SK-N-SH (cell line): ENCODE measurements around the gene SMYD3. TPM values are rescaled to one million over a fixed set of nuclear protein-coding genes. Genes with fewer than 3 reads are reported as not detected.

Experiments
- CTCF ChIA-PET: fragments of 300-600, 350-600 bp; formaldehyde crosslinking; extraction: SDS; loops from one replicate; lab custom pipeline; 2021; lab: Yijun Ruan, JAX
- POLR2A ChIA-PET: fragments of 350-600 bp; sonication (Branson Sonifier 250); formaldehyde crosslinking; extraction: SDS; loops from one replicate; lab custom pipeline; 2020; ENCODE audit warnings: antibody characterized with exemption, inconsistent platforms; lab: Yijun Ruan, JAX
- DNase-seq: peaks from one replicate; pipeline ENCODE4 v3.0.0; 2012
- H2AFZ ChIP-seq: fragments of 200-600 bp; sonication (generic); 2 replicates; pipeline ENCODE4 v1.8.1; 2016; ENCODE audit warnings: antibody characterized with exemption, mild to moderate bottlenecking, low read depth
- H3F3A ChIP-seq: fragments of 200-600 bp; sonication (generic); replicated peaks from 2 replicates; pipeline ENCODE3; 2016; ENCODE audit warnings: antibody characterized with exemption, mild to moderate bottlenecking; ENCODE audit not compliant: insufficient read depth
- H3K27ac ChIP-seq, 2 experiments: fragments of 200-500 bp in 1 of 2; fragments of 200-600 bp in 1 of 2; sonication (Bioruptor generic) in 1 of 2; sonication (generic), shearing (Covaris generic) in 1 of 2; 2 replicates each; pipeline versions ENCODE4 v1.5.1 to v1.6.1; 2014 to 2016; ENCODE audit warnings: low read depth in 2 of 2, inconsistent platforms in 1 of 2, low read length in 1 of 2, mild to moderate bottlenecking in 1 of 2, mixed read lengths in 1 of 2
- H3K27me3 ChIP-seq: fragments of 200-600 bp; sonication (generic), shearing (Covaris generic); 2 replicates; pipeline ENCODE4 v1.6.1; 2016; ENCODE audit warnings: mixed run types; ENCODE audit not compliant: insufficient read depth
- H3K36me3 ChIP-seq, 2 experiments: fragments of 200-500 bp in 1 of 2; fragments of 200-600 bp in 1 of 2; sonication (Bioruptor generic) in 1 of 2; sonication (generic) in 1 of 2; replicated peaks in 1 of 2; 2 replicates each; pipeline versions ENCODE3 to v1.5.1; 2014 to 2016; ENCODE audit warnings: low read length in 1 of 2, mild to moderate bottlenecking in 1 of 2; ENCODE audit not compliant: insufficient read depth in 2 of 2, control insufficient read depth in 1 of 2
- H3K4me1 ChIP-seq, 2 experiments: fragments of 200-500 bp in 1 of 2; fragments of 200-600 bp in 1 of 2; sonication (Bioruptor generic) in 1 of 2; sonication (generic), shearing (Covaris generic) in 1 of 2; 2 replicates each; pipeline versions ENCODE4 v1.5.1 to v1.6.1; 2014 to 2016; ENCODE audit warnings: low read depth in 1 of 2, low read length in 1 of 2, mixed run types in 1 of 2; ENCODE audit not compliant: insufficient read depth in 2 of 2, control insufficient read depth in 1 of 2
- H3K4me2 ChIP-seq: fragments of 200-600 bp; sonication (generic), shearing (Covaris generic); 2 replicates; pipeline ENCODE4 v1.6.1; 2017; ENCODE audit warnings: mixed run types
- H3K4me3 ChIP-seq, 2 experiments: fragments of 200-500 bp in 1 of 2; fragments of 200-600 bp in 1 of 2; sonication (Bioruptor generic) in 1 of 2; sonication (generic), shearing (Covaris generic) in 1 of 2; 2 replicates each; pipeline versions ENCODE4 v1.5.1 to v1.8.1; 2014 to 2016; ENCODE audit warnings: low read depth in 2 of 2, inconsistent platforms in 1 of 2, low read length in 1 of 2, mild to moderate bottlenecking in 1 of 2, mixed read lengths in 1 of 2, moderate library complexity in 1 of 2
- H3K79me2 ChIP-seq: fragments of 200-600 bp; sonication (generic); 2 replicates; pipeline ENCODE4 v1.8.1; 2017; ENCODE audit warnings: mild to moderate bottlenecking; ENCODE audit not compliant: insufficient read depth
- H3K9ac ChIP-seq: fragments of 200-600 bp; sonication (generic); 2 replicates; pipeline ENCODE4 v1.6.1; 2017; ENCODE audit warnings: mixed run types
- H3K9me2 ChIP-seq: fragments of 200-600 bp; sonication (generic); 2 replicates; pipeline ENCODE4 v1.6.1; 2017; ENCODE audit warnings: mixed run types
- H3K9me3 ChIP-seq: fragments of 200-600 bp; sonication (generic); 2 replicates; pipeline ENCODE4 v1.6.1; 2017; ENCODE audit warnings: mixed run types, mild to moderate bottlenecking, moderate library complexity
- H4K20me1 ChIP-seq: fragments of 200-600 bp; sonication (generic); 2 replicates; pipeline ENCODE4 v1.6.1; 2017; ENCODE audit warnings: mild to moderate bottlenecking, mixed run types; ENCODE audit not compliant: insufficient read depth
- CTCF ChIP-seq: fragments of 200-600 bp; sonication (generic); IDR thresholded peaks from 2 replicates; pipeline ENCODE4 v1.6.1; 2017; ENCODE audit warnings: antibody characterized with exemption, mild to moderate bottlenecking, moderate library complexity
- ELF1 ChIP-seq: IDR thresholded peaks from 2 replicates; pipeline ENCODE4 v1.4.0; 2012
- EP300 ChIP-seq, 2 experiments: IDR thresholded peaks; 2 replicates each; pipeline versions ENCODE4 v1.4.0 to v1.6.1; 2012; ENCODE audit warnings: borderline replicate concordance in 1 of 2, low read depth in 1 of 2, low read length in 1 of 2
- EZH2phosphoT487 ChIP-seq: fragments of 200-600 bp; sonication (generic); IDR thresholded peaks from 2 replicates; pipeline ENCODE4 v1.6.1; 2017; ENCODE audit warnings: low read depth, mixed run types, mild to moderate bottlenecking, antibody characterized with exemption, moderate library complexity, borderline replicate concordance
- FOSL2 ChIP-seq: IDR thresholded peaks from 2 replicates; pipeline ENCODE4 v1.4.0; 2012; ENCODE audit warnings: low read depth, mild to moderate bottlenecking, moderate library complexity, borderline replicate concordance
- FOXM1 ChIP-seq: IDR thresholded peaks from 2 replicates; pipeline ENCODE4 v1.4.0; 2012; ENCODE audit warnings: low read depth, mild to moderate bottlenecking
- GABPA ChIP-seq: IDR thresholded peaks from 2 replicates; pipeline ENCODE4 v1.4.0; 2012; ENCODE audit warnings: low read depth, mild to moderate bottlenecking
- GATA2 ChIP-seq: sonication (generic); formaldehyde crosslinking; IDR thresholded peaks from 2 replicates; pipeline ENCODE4 v1.5.0; 2020; ENCODE audit warnings: mild to moderate bottlenecking, missing genetic modification reagents
- JUND ChIP-seq: IDR thresholded peaks from 2 replicates; pipeline ENCODE4 v1.4.0; 2012
- MAX ChIP-seq: IDR thresholded peaks from 2 replicates; pipeline ENCODE4 v1.4.0; 2012; ENCODE audit warnings: low read depth
- MEF2A ChIP-seq: IDR thresholded peaks from 2 replicates; pipeline ENCODE4 v1.4.0; 2012; ENCODE audit warnings: low read depth, borderline replicate concordance
- NFIC ChIP-seq: IDR thresholded peaks from 2 replicates; pipeline ENCODE4 v1.4.0; 2012; ENCODE audit warnings: borderline replicate concordance
- NRF1 ChIP-seq: IDR thresholded peaks from 2 replicates; pipeline ENCODE4 v1.6.1; 2012; ENCODE audit warnings: low read depth, mild to moderate bottlenecking, low read length
- POLR2AphosphoS5 ChIP-seq: IDR thresholded peaks from 2 replicates; pipeline ENCODE4 v1.6.1; 2012; ENCODE audit warnings: low read depth, low read length
- RAD21 ChIP-seq: IDR thresholded peaks from 2 replicates; pipeline ENCODE4 v1.6.1; 2012; ENCODE audit warnings: mild to moderate bottlenecking, low read length
- RFX5 ChIP-seq: IDR thresholded peaks from 2 replicates; pipeline ENCODE4 v1.6.1; 2012; ENCODE audit warnings: mild to moderate bottlenecking, improper control_type of control experiment, low read length
- SMC3 ChIP-seq: IDR thresholded peaks from 2 replicates; pipeline ENCODE4 v1.6.1; 2012; ENCODE audit warnings: low read depth, low read length, improper control_type of control experiment
- TAF1 ChIP-seq: IDR thresholded peaks from 2 replicates; pipeline ENCODE4 v1.6.1; 2012; ENCODE audit warnings: low read depth, mild to moderate bottlenecking, low read length, moderate library complexity, borderline replicate concordance
- USF2 ChIP-seq: fragments of 150-350 bp; IDR thresholded peaks from 2 replicates; pipeline ENCODE4 v1.6.1; 2017; ENCODE audit warnings: antibody characterized with exemption, low read length, low read depth, borderline replicate concordance
- YY1 ChIP-seq: IDR thresholded peaks from 2 replicates; pipeline ENCODE4 v1.4.0; 2012; ENCODE audit warnings: low read depth, mild to moderate bottlenecking
- WGBS: methylation state at CpG from one replicate; pipeline ENCODE4 v1.1.6; 2017; ENCODE audit warnings: low lambda C conversion rate; 5-methylcytosine and 5-hydroxymethylcytosine counted together
- polyA plus RNA-seq, 3 experiments: library from polyadenylated mRNA; depleted of rRNA; stranded (reverse); fragments of >200 nt; gene quantifications; 2 replicates each; pipeline ENCODE4 v1.2.3, GENCODE V29; 2012
- TF ChIP-seq, protein P1 (sequence below): IDR thresholded peaks from 2 replicates; pipeline ENCODE4; 2012

The SMYD3 gene
- polyA plus RNA-seq, 1 of the 3 experiments (the other 2 are of a cell fraction): 31.4 TPM

DNA sequence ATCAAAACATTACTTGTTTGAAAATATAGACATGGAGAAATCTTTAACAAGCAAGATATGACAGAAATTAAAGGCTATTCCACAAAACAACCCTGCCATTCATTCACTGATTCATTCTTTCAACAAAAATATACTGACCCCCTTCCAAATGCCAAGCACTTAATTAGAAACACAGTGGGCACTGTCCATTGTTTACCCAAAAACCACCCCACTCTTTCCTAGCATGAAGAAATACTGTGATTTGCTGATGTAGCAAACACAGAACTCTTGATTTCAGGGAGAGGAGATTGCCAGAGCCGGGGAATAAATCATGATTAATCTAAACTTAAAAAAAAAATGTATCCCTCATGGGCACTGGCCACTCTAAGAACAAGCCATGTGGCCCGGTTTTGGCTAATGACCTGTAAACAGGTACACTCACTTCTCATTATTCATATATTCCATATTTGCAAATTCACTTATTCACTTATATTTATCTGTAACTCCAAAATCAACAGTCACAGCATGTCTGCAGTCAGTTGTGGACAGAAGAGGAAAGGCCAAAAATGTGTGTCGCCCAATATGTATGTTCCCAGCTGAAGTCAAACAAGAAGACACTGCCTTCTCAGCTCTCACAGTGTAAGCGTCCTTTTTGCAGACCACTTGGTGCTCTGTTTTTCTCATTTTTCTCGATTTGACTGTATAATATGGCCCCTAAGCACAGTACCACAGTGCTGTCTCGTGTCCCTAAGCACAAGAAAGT lies 133.1 kb downstream of the SMYD3 start:
- Histone ChIP-seq H3K27me3 (no peaks in the 10 kb centered on the region), H3F3A (no peaks in the 10 kb centered on the region), H3K4me3 (no peak overlapping the region), H3K79me2 (no peaks in the 10 kb centered on the region), H3K36me3 (no peaks in the 10 kb centered on the region), H4K20me1 (no peaks in the 10 kb centered on the region), H3K9ac (no peak overlapping the region), H3K9me3 (no peaks in the 10 kb centered on the region), H2AFZ (no peak overlapping the region), H3K27ac (no peak overlapping the region), H3K9me2 (no peaks in the 10 kb centered on the region)
- ChIA-PET CTCF (no interaction called here), POLR2A (no interaction called here)
- WGBS: 83% methylated on average over 6 of the region's 6 CpGs
- no peak for DNase-seq
- TF ChIP-seq FOSL2: no peak
- TF ChIP-seq MAX: no peak
- no peak for TF ChIP-seq GABPA
- no peak for TF ChIP-seq EP300 (IDR thresholded peaks at IDR 0.05; ENCODE audit: borderline replicate concordance in 1 of 2, low read depth in 1 of 2, low read length in 1 of 2)
- TF ChIP-seq, all 33 proteins: peak for 0
- Histone ChIP-seq H3K4me1 (peaks cover 0 to 3% of the 10 kb centered on the region in 2 experiments; a peak in 1 of 4 replicates), H3K4me2 (no peak overlapping the region)

GRCh38 chr1:246372559-246372958 lies 134.5 kb downstream of the SMYD3 start:
- Histone ChIP-seq H3K9ac (no peak overlapping the region), H3K79me2 (no peaks in the 10 kb centered on the region), H3K27ac (no peak overlapping the region), H3K4me1 (peaks cover 0 to 3% of the 10 kb centered on the region in 2 experiments; a peak in 1 of 4 replicates), H3K27me3 (no peaks in the 10 kb centered on the region), H4K20me1 (no peaks in the 10 kb centered on the region), H3K4me3 (no peak overlapping the region), H2AFZ (no peak overlapping the region), H3K9me3 (no peaks in the 10 kb centered on the region), H3K9me2 (no peaks in the 10 kb centered on the region), H3F3A (no peaks in the 10 kb centered on the region), H3K4me2 (no peak overlapping the region), H3K36me3 (no peaks in the 10 kb centered on the region)
- DNase-seq: no peak
- WGBS: 95% methylated on average over 6 of the region's 6 CpGs
- POLR2A ChIA-PET: no interaction called here
- TF ChIP-seq, protein P1, sequence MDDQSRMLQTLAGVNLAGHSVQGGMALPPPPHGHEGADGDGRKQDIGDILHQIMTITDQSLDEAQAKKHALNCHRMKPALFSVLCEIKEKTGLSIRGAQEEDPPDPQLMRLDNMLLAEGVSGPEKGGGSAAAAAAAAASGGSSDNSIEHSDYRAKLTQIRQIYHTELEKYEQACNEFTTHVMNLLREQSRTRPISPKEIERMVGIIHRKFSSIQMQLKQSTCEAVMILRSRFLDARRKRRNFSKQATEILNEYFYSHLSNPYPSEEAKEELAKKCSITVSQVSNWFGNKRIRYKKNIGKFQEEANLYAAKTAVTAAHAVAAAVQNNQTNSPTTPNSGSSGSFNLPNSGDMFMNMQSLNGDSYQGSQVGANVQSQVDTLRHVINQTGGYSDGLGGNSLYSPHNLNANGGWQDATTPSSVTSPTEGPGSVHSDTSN: no peak
- TF ChIP-seq CTCF: no peak
- TF ChIP-seq POLR2AphosphoS5: no peak
- TF ChIP-seq YY1: no peak
- no peak for TF ChIP-seq TAF1
- no peak for TF ChIP-seq NRF1
- no peak for TF ChIP-seq USF2
- no peak for TF ChIP-seq RAD21
- TF ChIP-seq EZH2phosphoT487: no peak
- TF ChIP-seq SMC3: no peak
- TF ChIP-seq ELF1: no peak
- no peak for TF ChIP-seq GATA2 (CRISPR knock-in tag)
- TF ChIP-seq MAX: no peak
- TF ChIP-seq NFIC: no peak
- TF ChIP-seq JUND: no peak
- no peak for TF ChIP-seq FOXM1
- TF ChIP-seq RFX5: no peak
- no peak for TF ChIP-seq MEF2A
- CTCF ChIA-PET: no interaction called here
